Neural progenitor cell (in vitro differentiated cells): Measurements from ENCODE around the gene MYH3.

Experiments
- CTCF ChIP-seq: fragments of 200-600 bp; sonication (generic); IDR thresholded peaks from 2 replicates; pipeline ENCODE4 v1.5.1; 2017; ENCODE audit warnings: antibody characterized with exemption, mild to moderate bottlenecking
- EZH2 ChIP-seq: fragments of 200-600 bp; sonication (generic); IDR thresholded peaks from 2 replicates; pipeline ENCODE4 v1.6.1; 2017; ENCODE audit warnings: antibody characterized with exemption, mild to moderate bottlenecking, moderate library complexity

DNA sequence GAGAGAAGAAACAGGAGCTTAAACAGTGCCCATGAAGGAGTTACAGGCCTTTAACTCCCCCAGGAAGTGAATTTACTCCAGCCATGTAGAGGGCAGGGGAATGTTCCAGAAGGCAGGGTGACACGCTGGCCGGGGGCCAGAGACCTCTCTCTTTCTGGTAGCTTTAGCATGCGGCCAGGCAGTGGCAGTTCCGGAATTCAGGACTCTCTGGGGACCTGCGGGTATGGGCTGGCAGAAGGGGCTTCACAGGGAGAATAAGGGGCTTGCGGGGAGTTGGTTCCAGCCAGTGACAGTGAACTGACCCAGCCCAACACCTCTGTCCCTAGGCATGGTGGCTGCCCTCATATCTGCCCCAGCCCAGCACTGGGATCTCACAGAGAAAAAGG is 40.0 kb downstream of the MYH3 start:
- TF ChIP-seq EZH2 (no peak), CTCF (no peak)
